ENCODE results near the gene AMT.

The AMT gene

GRCh38 chr3:49388289-49388820, 33.9 kb downstream of the AMT start:
- DNase-seq (ENCODE audit: low read depth) = no peak

GRCh38 chr3:49387721-49388120, 34.6 kb downstream of the AMT start:
- no peak for DNase-seq (ENCODE audit: low read depth)

- no peak for DNase-seq (ENCODE audit: low read depth)
These were observed 36.1 kb downstream of the AMT start for GRCh38 chr3:49386056-49386756.

- DNase-seq (ENCODE audit: low read depth) = no peak
These were observed 36.7 kb downstream of the AMT start for GRCh38 chr3:49385617-49386016.

- no peak for DNase-seq (ENCODE audit: low read depth)
These were observed 38.9 kb downstream of the AMT start for GRCh38 chr3:49383387-49383786.

GRCh38 chr3:49378249-49378895, 43.9 kb downstream of the AMT start:
- DNase-seq (ENCODE audit: low read depth) = no peak

- DNase-seq (ENCODE audit: low read depth) = peak; percentile 4
These were observed 44.8 kb downstream of the AMT start for GRCh38 chr3:49377483-49377882.

- DNase-seq (ENCODE audit: low read depth) = no peak
These were observed 50.3 kb downstream of the AMT start for GRCh38 chr3:49371946-49372345.

GRCh38 chr3:49370585-49371290, 51.5 kb downstream of the AMT start:
- no peak for DNase-seq (ENCODE audit: low read depth)

Data from stimulated activated CD8-positive, alpha-beta memory T cell treated with anti-CD3 and anti-CD28 coated beads, Interleukin-7, amount 100 ng/mL, for 24 hours (primary cell).